ENCODE results near the gene LRRTM4.

LRRTM4 gene

DNA sequence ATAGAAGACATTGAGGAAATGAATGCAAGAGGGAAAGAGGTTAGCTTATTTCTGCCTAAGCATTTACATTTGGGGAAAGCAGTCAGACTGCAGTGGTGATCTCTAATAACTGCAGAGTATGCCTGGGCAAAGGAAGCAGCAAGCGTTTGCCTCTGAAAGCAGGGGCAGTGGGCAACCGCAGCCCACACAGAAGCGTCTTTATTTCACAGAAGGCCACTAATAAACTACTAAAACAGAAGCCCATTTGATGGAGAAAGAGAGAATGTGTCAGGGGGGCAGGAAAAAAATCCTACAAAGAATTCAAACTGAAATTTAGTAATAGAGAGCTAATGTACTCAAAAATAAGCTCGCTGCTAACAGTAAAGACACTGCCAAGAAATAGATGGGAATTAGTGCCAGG lies 53.1 kb downstream of the LRRTM4 start:
- DNase-seq: no peak

DNA sequence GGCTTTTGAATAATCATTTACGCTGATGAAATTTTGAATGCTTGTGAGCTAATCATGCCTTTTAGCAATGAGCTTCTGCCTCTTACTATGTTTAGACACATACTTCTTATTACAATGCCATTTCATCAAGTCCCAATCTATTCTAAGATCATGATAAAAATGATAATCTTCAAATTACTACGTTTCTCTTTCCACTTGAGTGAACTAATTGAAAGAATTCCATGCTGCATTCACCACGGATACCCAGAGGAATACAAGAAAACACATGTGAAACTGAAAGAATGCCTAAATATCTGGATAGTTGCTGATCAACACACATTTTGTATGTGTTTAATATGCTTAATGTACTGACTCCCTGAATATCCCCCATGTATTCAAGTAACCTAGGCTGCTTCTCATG lies 62.3 kb downstream of the LRRTM4 start:
- no peak for DNase-seq

DNA sequence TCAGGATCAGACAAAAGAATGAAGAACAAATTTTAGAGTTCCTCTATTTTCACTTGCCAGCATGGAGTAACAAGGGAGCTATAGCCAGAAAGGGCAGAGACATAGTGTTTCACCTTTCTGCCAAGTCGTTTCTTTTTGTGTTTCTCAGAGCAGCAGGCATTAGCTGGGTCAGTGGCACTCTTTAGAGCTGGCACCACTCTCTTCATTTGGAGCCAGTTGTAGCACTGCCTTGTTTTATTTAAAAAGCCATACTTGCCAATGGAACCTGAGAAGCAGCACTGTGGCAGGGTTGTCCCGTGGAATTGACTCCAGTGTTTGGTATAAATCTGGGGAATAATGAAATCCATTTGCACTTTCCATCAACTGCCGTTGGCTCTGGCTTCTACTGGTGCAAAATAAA lies 64.0 kb downstream of the LRRTM4 start:
- DNase-seq: no peak

DNA sequence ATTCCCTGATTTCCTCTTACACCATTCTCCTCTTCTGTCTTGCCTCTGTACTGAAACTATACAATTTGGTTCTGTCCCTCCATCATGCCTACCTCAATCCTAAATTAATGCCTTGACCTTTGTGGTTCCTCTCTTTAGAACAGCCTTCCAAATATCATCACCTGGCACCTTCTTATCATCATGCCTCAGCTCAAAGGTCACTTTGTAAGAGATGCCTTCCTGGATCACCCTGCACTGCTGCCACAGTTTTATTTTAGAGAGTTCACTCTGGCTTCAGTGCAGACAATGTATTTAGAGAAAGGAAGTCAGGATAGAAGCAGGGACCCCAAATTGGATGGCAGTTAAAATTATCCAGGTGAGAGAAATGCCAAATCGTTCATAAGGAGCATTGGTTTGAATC lies 64.5 kb downstream of the LRRTM4 start:
- no peak for DNase-seq

DNA sequence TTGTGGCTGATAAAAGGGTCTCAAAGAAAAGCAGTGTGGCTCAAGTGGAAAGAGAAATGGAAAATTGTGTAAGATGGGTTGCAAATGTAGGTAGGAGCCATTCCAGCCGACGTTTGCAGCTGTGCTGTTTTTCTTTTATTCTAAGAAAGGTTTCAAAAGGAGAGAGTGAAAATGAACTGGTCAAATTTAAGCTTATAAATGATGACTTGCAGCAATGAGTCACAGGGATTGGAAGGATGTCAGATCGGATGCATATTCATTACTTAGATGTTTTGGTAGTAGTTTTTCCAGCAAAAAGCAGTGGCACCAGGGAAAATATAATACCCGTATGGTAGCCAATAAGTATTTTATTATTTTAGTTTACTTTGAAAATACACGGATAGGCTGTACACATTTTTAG lies 79.1 kb downstream of the LRRTM4 start:
- no peak for DNase-seq

DNA sequence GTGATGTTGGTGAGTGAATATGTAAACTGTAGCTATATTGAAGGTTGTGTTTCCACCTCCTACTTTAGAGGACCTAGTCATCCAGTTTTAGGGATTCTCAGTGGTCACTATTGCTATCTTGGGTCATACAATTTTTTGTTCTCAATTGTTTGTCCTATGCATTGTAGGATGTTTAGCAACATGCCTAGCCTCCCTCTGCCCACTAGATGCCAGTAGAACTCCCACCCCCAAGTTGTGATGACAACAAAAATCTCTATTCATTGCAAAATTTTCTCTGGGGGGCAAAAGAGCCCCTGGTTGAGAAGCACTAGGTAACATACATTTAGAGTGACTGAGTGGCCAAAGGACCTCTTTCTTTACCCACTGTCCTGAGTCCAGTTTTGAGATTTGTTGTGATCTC lies 87.3 kb downstream of the LRRTM4 start:
- DNase-seq: no peak

DNA sequence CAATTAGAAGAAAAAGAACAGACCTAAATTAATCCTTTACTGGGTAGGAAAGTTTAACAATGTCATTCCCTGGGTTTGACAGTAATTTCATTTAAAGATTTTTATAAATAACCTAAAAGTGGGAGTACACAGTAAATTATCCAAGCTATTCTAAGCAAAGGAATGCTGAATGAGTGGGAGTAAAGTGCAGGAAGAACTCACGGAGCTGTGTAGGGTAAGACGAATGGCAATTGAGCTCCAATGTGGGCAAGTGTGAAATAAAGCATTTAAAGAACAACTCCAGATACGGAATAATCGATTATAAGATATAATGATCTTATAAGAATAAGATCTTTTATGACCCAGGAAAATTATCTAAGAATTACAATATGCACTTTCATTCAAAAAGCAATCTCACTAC lies 93.2 kb downstream of the LRRTM4 start:
- no peak for DNase-seq

DNA sequence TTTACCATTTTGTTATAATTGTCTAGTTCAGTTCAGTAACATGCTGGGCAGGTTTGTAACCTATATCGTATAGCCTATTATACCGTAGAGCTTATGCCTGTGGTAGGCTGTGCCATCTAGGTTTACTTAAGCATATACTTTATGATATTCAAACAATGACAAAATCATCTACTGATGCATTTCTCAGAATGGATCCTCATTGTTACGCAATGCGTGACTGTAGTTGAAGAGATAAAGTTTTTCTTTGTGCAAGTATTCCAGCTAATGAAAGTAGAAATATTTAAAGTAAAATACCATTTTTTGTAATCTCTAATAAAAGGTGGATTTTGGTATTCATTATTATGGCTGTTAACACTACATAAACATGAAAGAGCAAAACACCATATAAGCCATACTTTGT lies 100.2 kb downstream of the LRRTM4 start:
- no peak for DNase-seq

DNA sequence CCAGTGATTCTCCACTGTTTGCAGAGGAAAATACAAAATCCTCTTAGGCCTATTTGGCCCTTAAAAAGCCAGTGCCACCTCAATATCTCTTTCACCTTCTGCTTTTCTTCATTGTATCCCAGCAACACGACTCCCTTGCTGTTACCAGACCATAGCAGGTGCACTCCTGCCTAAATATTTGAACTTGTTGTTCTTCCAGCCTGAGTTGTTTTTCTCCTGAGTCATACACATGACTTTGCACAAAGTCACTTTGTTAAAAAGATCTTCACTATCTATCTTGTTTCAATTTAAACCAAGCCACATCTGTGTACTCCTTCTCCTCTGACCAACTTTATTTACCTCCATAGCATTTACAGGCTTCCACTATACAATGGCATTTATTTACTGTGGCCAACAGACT lies 103.6 kb downstream of the LRRTM4 start:
- no peak for DNase-seq

DNA sequence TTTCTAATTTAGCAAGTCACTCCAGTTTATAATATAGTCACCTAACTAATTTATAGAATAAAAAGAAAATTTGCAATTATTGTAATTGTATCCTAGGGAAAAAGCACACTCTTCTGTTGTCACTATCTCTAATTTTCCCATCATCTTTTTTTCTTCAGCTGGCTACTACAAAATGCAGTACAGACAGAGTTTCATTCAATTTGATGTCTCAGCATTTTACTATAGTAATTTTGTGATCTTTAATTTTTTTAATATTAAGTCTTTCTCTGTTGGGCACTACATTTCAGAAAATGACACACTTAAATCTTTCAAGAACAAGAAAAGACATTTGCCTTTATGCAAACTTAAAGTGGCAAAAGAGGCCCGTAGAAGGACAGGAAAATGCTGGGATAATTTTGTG lies 118.0 kb downstream of the LRRTM4 start:
- no peak for DNase-seq

DNA sequence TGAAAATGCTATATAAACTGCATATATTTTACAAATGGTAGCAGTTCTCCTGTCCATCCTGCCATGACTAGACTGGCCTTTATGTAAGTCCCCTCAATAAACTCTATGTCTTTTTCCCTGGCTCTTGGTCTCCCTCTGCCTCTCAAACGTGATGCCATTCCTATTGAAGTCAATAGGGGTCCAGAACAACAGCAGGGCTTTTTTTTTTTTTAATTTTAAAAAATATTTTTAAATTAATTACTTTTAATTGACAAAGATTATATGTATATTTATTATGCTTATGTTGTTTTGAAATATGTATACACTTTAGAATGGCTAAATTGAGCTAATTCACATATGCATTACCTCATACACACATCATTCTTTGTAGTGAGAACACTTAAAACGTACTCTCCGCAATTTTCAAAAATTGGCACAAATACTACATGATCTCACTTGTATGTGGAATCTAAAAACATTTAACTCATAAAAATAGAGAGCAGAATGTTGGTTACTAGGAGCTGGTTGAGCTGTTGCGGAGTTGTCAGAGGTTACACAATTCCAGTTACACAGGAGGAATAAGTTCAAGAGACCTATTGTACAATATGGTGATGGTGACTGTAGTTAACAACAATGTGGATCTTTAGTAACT lies 123.1 kb downstream of the LRRTM4 start:
- DNase-seq: no peak

DNA sequence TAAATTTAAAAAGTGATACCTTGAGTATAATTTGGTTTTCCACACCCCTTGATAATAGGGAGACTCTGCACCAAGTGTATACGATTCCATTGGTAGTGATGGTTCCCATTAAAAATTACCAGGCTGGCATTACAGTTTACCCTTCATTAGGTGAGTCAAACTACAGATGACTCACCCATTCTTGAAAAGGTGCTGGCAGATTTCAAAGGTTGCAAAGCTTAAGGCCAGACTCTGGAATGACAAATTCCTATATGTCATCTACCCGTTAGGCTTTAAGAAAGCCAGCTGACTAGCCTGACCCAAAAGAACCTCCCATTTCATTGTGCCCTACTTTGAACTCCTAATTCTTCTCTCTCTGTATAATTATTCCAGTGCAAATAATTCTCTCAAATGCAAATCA lies 124.4 kb downstream of the LRRTM4 start:
- DNase-seq: no peak

DNA sequence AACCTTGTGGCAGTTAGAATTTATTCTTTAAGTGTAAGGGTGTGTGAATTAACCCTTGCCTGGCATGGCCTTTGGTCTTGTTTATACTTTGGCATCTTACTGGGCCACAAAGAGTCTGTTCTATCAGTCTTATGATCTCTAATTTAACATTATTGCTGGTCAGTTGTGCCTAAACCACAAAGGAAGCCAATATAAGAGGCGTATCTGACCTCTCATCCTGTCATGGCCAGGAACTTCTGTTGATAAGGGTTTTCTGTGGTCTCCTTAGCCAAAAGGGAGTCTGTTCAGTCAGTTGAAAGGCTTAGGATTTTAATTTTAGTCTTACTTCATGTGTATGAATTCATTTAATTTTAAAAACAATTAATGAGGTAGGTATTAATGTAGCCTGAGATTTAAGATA lies 127.2 kb downstream of the LRRTM4 start:
- DNase-seq: peak; percentile 54

DNA sequence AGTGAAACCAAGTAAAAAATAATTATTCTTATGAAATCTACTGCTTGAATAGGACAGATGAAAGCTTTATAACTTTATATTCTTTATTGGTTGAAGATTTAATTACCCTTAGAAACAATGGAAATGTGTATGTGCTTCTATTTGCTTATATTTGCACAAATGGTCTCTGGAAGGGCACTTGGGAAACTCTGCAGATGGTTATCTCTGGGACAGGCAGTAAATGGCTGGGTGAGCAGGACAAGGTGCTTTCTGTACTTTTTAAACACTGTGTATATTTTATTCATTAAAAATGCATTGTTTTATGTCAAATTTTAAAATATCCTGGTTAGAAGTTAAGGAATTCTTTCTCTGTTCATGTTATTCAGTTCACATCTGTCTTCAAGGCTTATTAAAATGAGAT lies 131.1 kb downstream of the LRRTM4 start:
- no peak for DNase-seq

DNA sequence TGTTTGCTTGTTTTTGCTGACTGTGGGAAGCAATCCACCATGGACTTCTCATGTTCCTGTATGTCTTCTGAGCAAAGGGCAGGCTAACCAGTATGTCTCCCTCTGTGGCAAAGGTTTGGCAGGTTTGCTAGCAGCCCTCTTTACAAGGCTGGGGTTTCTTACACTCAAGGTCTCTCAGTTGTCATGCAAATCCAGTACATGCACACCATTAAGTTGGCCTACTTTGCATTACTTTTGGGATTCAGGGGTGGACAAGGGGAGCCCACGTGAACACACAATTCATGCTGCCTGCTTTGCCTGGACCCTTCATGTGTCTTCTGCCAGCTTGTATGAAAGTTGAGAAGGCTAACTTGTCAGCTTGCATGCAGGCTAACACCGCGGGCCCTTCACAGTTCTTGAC lies 134.9 kb downstream of the LRRTM4 start:
- DNase-seq: no peak

DNA sequence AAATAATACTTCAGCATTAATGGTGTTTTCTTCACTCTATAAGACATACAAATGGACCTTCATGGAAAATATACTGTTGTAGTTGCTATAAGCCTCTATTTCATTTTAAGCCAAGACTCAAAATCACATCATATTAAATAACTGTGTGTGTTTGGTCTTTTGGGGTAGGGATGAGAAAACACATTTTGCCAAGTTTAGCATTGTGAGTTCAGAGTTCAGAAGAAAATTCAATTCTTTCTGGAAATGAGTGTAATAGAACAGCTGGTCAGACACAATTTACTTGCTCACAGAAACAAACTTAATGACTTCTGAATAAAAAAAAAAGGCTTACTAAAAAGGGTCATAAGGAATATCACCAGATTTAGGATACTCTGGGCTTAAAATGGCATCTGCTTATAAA lies 149.5 kb downstream of the LRRTM4 start:
- no peak for DNase-seq

DNA sequence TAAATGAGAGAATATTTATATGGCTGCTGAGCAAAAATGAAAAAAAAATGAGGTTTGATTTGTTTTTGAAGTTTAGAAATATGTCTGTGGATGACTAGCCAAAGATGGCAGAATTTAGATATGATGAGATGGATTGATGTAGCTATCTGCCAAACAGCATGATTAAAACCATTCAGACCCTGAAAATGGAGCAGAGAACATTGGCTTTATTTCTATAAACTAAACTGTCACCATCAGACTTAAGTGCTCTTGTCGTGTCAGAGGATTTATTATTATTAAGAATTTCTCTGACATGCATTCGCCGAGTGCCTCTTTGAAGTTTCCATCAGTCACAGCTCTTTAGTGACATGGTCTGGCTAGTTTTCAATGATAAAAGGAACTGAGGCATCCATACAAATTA lies 151.7 kb downstream of the LRRTM4 start:
- no peak for DNase-seq

DNA sequence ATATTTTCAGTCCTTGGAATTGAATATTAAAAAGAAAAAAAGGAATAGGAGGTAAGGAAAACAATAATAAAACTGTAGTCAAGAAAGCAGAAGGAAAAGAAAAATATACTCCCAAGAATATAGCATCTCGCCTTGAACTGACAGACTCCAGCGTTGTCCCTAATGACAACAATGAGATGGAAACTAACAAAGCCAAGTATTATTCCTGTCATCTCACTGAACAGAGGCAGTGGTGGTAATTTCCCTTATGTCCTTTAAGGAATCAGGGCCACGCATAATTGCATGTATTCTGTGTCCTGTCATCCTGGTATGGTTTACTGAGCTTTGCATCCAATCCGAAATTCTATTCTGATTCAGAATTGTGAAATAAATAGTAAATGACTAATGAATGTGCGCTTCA lies 158.9 kb downstream of the LRRTM4 start:
- no peak for DNase-seq

DNA sequence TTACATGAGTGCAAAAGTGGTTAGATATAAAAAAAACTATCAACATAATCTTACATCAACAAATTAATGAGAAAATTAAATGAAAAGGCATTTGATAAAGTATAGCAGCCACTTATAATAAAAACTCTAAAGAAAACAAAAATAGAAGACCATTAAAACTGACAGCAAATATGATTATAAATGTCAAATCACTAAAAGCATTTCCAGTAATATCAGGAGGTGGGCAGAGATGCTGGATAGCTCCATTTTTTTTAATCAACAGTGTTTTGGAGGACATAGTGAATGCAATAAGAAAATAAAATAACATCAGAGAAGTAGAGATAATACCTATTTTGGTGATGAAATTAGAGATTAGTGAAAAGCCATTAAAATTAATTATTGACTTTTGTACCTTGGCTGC lies 173.4 kb downstream of the LRRTM4 start:
- DNase-seq: no peak

DNA sequence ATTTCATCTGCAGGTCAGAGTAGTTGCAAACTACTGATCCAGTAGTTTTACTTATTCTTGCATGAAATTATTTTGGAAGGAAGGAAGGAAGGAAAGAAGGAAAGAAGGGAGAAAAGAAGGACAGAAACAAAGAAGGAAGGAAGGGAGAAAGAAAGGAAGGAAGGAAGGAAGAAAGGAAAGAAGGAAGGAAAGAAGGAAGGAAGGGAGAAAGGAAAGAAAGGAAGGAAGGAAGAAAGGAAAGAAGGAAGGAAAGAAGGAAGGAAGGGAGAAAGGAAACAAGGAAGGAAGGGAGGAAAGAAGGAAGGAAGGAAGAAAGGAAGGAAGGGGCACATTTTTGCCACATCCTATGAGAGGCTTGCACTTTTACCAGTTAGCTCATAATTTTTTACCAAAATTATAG lies 186.2 kb downstream of the LRRTM4 start:
- no peak for DNase-seq

DNA sequence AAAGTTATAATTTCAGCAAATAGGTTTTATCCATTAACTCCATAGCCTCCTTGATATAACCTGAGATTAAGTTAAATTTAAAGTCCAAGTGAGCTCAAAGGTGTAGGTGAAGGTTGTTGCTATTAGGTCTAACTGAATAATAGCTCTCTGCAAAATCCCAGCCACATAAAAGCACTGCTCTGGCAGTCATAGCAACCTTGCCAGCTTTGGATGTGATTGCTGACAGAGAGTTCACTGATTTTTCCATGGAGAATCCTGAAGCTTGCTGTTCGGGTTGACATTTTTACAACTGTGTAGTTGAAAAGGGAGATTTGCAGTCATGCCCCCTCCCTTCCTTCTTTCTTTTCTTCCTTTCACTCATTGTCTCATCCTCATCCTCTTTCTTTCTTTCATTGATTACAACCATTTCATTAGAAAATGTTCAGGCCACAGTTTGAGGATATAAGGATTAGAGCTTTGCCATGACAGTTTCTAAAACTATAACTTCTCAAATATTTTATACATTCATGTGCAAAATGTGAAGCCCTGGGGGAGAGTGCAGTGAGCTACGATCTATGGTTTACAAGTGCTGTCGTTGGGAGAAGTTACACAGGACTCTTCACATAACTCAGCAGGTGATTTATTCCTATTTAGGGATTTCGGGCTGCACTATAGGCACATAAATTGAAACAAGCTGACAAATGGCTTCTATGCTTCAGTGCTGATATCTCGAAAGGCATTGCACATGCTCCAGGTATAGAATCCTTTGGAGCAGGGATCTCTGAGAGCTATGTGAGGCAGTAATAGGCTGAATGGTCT lies 193.8 kb downstream of the LRRTM4 start:
- no peak for DNase-seq

DNA sequence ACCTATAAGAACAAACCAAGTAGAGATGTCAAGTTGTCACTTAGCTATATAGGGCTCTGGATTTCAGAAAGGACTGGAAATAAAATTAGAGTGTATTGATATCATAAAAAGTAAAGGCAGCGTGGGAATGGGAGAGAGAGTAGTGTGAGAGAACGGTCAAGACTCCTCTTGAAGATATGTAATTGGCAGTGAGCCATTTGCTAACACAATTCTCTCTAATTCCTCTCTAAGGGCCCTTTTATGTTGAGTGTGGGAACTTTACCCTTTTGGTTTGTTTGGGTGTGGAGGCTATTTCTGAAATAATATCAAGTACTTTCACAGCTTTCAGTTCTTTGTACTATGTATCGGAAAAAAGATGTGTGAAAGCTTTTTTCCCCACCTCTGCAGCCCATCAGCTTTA lies 196.8 kb downstream of the LRRTM4 start:
- DNase-seq: no peak

DNA sequence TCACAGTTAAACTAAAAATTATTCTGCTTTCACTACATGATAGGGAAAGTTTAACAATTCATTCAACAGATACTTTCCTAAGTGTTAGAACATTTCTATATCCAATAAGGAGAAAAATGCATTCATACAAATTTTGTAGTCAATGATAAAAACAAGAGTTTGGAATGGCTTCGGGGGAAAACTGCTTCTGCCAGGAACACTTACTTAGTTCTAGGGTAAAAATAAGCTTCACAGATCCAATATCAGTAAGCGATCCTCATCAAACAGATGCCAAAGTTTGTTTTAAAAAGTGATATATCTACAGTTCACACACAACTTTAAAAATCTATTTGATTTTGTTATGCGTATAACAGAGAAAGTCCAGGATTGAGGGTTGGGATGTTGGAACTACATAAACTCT lies 199.7 kb downstream of the LRRTM4 start:
- no peak for DNase-seq

DNA sequence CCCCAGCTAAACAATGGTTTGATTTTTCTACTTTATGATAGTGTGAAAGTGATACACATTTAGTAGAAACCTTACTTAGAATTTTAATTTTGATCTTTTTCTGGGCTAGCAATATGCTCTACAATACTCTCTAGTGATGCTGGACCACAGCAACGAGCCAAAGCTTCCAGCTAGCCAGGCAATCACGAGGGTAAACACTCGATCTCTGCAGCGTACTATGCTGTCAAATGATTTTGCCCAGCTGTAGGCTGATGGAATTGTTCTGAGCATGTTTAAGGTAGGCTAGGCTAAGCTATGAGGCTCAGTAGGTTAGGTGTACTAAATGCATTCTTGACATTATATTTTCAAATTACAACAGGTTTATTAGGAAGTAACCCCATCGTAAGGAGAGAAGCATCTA lies 207.5 kb downstream of the LRRTM4 start:
- DNase-seq: no peak

DNA sequence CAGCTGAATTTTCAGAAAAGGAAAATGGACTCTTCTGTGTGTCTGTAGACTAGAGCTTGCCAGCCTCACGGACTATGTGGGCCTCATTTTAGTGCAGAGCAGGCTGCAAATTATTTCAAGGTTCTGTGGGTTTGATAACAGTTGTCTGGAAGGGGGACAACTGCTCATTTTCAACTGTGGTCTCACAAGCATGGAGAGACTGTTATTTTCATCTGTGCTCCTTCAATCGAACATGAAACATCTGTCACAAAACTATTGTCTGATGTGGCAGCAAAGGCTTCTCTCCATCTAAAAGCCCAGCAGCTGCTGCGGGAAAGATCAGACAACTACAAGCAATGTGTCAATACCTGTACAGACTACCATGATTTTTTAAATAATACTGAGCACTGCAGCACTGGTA lies 211.8 kb downstream of the LRRTM4 start:
- no peak for DNase-seq
